ENCODE measurements around the gene ZFC3H1. TPM values are rescaled to one million over a fixed set of nuclear protein-coding genes. Genes with fewer than 3 reads are reported as not detected.

The ZFC3H1 gene
- total and polyA plus RNA-seq, 2 of the 8 experiments (the other 6 are each of a cell fraction or from before 2014, with no cell fraction given): 20.0 to 32.4 TPM

- TF ChIP-seq CHD7 (IDR thresholded peaks at IDR 0.05; ENCODE audit: insufficient replicate concordance, low read length) (no peak), JUN (IDR thresholded peaks at IDR 0.05; ENCODE audit: low read depth, low read length) (no peak), ATF3 (IDR thresholded peaks at IDR 0.05; ENCODE audit: insufficient read depth, low read depth, low read length) (no peak), HDAC6 (IDR thresholded peaks at IDR 0.05; ENCODE audit: low read depth, low read length) (no peak), E2F6 (IDR thresholded peaks at IDR 0.05) (no peak), SUZ12 (IDR thresholded peaks at IDR 0.05; ENCODE audit: low read length) (no peak), ZNF274 (IDR thresholded peaks at IDR 0.05; ENCODE audit: borderline replicate concordance, extremely low read depth, low read length) (no peak), NRF1 (IDR thresholded peaks at IDR 0.05; ENCODE audit: low read depth, low read length) (no peak), CBX8 (IDR thresholded peaks at IDR 0.05; ENCODE audit: borderline replicate concordance, low read depth, low read length) (no peak), MAX (IDR thresholded peaks at IDR 0.05) (no peak), CEBPB (IDR thresholded peaks at IDR 0.05; ENCODE audit: low read depth, low read length) (no peak)
Observed at GRCh38 chr12:71587012-71587411, 76.6 kb downstream of the ZFC3H1 start (continued).

All from H1 (cell line).